ENCODE data around the gene ZBTB42. TPM values are rescaled to one million over a fixed set of nuclear protein-coding genes. Genes with fewer than 3 reads are reported as not detected.

Gene ZBTB42
- total RNA-seq, 1 donor from 2014 or later, result 3.1 TPM

DNA sequence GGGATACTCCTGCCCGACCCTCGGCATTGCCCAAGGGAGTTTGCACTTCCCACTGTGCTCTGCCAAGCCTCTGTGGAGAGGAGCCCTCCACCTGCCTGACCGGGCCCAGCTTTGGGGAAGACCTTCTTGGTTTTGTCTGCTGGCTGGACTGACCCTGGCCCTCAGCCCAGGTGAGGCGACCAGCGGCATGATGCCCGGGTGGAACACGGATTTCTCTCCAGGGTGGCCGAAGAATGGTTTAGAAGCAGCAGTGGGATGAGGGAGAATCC, 15.6 kb downstream of the ZBTB42 start:
- Mint-ChIP-seq H3K27ac (ENCODE audit: unreplicated experiment) (peak overlapping the region; percentile 93), H3K27me3 (ENCODE audit: unreplicated experiment) (no peaks in the 10 kb centered on the region), H3K4me1 (ENCODE audit: unreplicated experiment) (peaks cover 22% of the 10 kb centered on the region), H3K36me3 (ENCODE audit: unreplicated experiment) (no peaks in the 10 kb centered on the region), H3K4me3 (ENCODE audit: unreplicated experiment) (peak overlapping the region; percentile 91), H3K9me3 (ENCODE audit: unreplicated experiment) (no peaks in the 10 kb centered on the region)
- DNase-seq (ENCODE audit: extremely low spot score, unreplicated experiment), result no peak
- TF ChIP-seq, protein P1, sequence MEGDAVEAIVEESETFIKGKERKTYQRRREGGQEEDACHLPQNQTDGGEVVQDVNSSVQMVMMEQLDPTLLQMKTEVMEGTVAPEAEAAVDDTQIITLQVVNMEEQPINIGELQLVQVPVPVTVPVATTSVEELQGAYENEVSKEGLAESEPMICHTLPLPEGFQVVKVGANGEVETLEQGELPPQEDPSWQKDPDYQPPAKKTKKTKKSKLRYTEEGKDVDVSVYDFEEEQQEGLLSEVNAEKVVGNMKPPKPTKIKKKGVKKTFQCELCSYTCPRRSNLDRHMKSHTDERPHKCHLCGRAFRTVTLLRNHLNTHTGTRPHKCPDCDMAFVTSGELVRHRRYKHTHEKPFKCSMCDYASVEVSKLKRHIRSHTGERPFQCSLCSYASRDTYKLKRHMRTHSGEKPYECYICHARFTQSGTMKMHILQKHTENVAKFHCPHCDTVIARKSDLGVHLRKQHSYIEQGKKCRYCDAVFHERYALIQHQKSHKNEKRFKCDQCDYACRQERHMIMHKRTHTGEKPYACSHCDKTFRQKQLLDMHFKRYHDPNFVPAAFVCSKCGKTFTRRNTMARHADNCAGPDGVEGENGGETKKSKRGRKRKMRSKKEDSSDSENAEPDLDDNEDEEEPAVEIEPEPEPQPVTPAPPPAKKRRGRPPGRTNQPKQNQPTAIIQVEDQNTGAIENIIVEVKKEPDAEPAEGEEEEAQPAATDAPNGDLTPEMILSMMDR (IDR thresholded peaks at IDR 0.05), result no peak

DNA sequence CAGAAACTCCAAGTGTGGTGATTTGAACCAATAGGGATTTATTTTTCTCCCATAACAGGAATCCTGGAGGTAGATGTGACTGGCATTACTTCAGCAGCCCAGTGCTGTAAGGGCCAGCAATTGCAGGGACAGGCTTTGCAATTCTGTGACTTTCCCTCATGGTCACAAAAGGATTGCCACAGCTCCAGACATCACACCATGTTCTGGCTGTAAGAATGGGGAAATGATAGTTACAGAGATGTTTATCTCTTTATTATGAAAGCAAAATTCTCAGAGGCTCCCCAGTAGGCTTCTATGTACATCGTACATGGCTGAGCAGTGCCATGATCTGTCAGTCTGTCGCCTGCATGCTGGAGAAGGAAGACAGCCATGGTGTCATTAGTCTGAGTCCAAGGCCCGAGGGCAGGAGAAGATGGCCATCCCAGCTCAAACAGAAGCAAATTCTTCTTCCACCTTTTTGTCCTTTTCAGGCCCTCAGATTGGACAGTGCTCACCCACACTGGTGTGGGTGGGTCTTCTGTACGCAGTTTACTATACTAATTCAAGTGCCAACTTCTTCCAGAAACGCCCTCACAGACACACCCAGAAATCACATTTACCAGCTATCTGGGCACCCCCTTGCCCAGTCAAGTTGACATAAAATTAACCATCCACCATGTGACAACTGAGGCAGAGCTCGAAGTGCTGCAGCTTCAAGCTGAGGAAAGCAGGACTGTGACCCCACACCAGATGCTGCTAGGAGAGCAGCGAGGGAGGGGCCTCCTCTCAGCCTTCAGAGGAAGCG, 17.2 kb downstream of the ZBTB42 start:
- no peak overlapping the region for H3K27ac Mint-ChIP-seq (ENCODE audit: unreplicated experiment)
- H3K4me1 Mint-ChIP-seq (ENCODE audit: unreplicated experiment), result peaks cover 24% of the 10 kb centered on the region
- H3K36me3 Mint-ChIP-seq (ENCODE audit: unreplicated experiment), result no peaks in the 10 kb centered on the region
- no peak for DNase-seq (ENCODE audit: extremely low spot score, unreplicated experiment)
- TF ChIP-seq, protein P1 (IDR thresholded peaks at IDR 0.05), result no peak
- no peaks in the 10 kb centered on the region for H3K9me3 Mint-ChIP-seq (ENCODE audit: unreplicated experiment)
- no peaks in the 10 kb centered on the region for H3K27me3 Mint-ChIP-seq (ENCODE audit: unreplicated experiment)
- H3K4me3 Mint-ChIP-seq (ENCODE audit: unreplicated experiment), result no peak overlapping the region

DNA sequence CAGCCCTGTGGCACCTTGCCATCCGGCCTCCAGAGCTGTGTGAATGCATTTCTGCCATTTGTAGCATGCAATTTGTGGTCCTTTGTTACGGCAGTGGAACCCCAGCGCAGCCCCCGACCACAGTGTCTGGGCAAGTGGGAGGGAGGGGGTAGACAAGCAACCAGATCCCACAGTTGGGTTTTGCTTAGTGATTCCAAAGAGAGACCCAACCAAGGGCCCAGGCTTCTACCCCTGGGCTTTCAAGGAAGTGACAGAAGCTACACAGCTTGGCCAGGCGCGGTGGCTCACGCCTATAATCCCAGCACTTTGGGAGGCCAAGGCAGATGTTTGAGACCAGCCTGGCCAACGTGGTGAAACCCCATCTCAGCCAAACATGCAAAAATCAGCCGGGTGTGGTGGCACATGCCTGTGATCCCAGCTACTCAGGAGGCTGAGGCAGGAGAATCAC, 17.8 kb downstream of the ZBTB42 start:
- no peak for DNase-seq (ENCODE audit: extremely low spot score, unreplicated experiment)
- Mint-ChIP-seq H3K9me3 (ENCODE audit: unreplicated experiment) (no peaks in the 10 kb centered on the region), H3K4me3 (ENCODE audit: unreplicated experiment) (no peak overlapping the region), H3K27ac (ENCODE audit: unreplicated experiment) (no peak overlapping the region), H3K36me3 (ENCODE audit: unreplicated experiment) (no peaks in the 10 kb centered on the region), H3K4me1 (ENCODE audit: unreplicated experiment) (peaks cover 22% of the 10 kb centered on the region), H3K27me3 (ENCODE audit: unreplicated experiment) (no peaks in the 10 kb centered on the region)
- TF ChIP-seq, protein P1 (IDR thresholded peaks at IDR 0.05), result no peak

DNA sequence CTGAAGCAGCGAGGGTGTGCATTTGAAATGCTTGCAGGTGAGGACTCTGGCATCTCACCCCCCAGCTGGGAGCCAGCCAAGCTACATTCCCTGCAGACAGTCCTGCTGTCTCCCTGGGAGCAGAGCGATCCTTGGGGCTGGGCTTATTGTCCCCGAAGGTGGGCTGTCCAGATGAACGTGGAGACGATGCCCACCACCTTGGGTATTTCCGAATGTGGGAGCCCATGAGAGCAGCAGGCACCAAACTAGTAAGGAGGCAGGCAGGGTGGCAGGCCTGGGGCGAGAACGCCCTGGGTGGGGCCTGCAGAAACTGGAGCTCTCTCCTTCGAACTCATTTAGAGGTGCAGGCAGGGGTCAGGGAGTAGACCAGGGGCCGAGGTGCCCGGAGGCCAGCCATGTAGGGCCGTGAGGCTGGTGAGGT, 18.5 kb downstream of the ZBTB42 start:
- Mint-ChIP-seq H3K27me3 (ENCODE audit: unreplicated experiment) (no peaks in the 10 kb centered on the region), H3K4me1 (ENCODE audit: unreplicated experiment) (peaks cover 17% of the 10 kb centered on the region), H3K27ac (ENCODE audit: unreplicated experiment) (no peak overlapping the region), H3K36me3 (ENCODE audit: unreplicated experiment) (no peaks in the 10 kb centered on the region), H3K4me3 (ENCODE audit: unreplicated experiment) (no peak overlapping the region), H3K9me3 (ENCODE audit: unreplicated experiment) (no peaks in the 10 kb centered on the region)
- TF ChIP-seq, protein P1 (IDR thresholded peaks at IDR 0.05), result no peak
- no peak for DNase-seq (ENCODE audit: extremely low spot score, unreplicated experiment)

DNA sequence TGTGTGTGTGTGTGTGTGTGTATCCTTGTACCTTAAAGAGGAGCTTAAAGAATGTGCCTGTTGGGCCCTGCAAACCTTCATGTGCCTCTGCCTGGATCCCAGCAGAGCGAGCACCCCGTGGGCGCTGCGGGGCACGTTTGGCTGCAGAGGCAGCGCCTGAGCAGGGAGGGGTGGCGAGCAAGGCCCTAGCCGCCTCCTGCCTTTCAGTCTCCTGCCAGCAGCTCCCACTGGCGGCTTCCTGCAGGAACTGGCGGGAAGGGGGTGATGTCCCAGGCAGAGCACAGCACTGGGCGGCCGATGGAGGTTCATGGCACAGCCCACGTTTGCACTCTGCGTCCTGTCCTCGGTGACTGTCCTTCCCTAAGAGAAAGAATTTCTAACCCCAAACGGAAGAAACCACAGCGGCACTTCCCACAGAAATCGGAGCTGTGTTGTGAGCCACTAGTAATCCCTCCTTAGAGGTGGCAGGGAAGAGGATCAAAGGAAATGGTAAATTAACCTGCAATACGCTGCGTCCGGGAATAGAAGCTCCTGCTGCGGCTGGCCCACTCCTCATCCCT, 19.8 kb downstream of the ZBTB42 start:
- peaks cover 13% of the 10 kb centered on the region for H3K4me1 Mint-ChIP-seq (ENCODE audit: unreplicated experiment)
- TF ChIP-seq, protein P1 (IDR thresholded peaks at IDR 0.05), result peak; percentile 49
- H3K4me3 Mint-ChIP-seq (ENCODE audit: unreplicated experiment), result no peak overlapping the region
- no peaks in the 10 kb centered on the region for H3K36me3 Mint-ChIP-seq (ENCODE audit: unreplicated experiment)
- no peak overlapping the region for H3K27ac Mint-ChIP-seq (ENCODE audit: unreplicated experiment)
- no peaks in the 10 kb centered on the region for H3K27me3 Mint-ChIP-seq (ENCODE audit: unreplicated experiment)
- peak; percentile 85 for DNase-seq (ENCODE audit: extremely low spot score, unreplicated experiment)
- peaks cover 4% of the 10 kb centered on the region for H3K9me3 Mint-ChIP-seq (ENCODE audit: unreplicated experiment)
